Keratinocyte (primary cell): ENCODE measurements around the gene NCOA3.

Experiments
- EZH2 ChIP-seq: IDR thresholded peaks from one replicate; pipeline ENCODE4 v1.6.1; 2012; ENCODE audit warnings: inconsistent platforms, mild to moderate bottlenecking, low read length, moderate library complexity
- TF ChIP-seq, protein P1 (sequence below), 3 experiments: IDR thresholded peaks in 1 of 3; conservative IDR thresholded peaks in 1 of 3; optimal IDR thresholded peaks in 1 of 3; 2 replicates in 2 of 3; 3 replicates in 1 of 3; pipeline versions ENCODE3 to v1.5.1; 2011; ENCODE audit warnings: low read length in 3 of 3, mild to moderate bottlenecking in 3 of 3, moderate library complexity in 2 of 3, control low read depth in 1 of 3, inconsistent platforms in 1 of 3; ENCODE audit not compliant: insufficient read depth in 2 of 3; ENCODE audit errors: extremely low read depth in 1 of 3

DNA sequence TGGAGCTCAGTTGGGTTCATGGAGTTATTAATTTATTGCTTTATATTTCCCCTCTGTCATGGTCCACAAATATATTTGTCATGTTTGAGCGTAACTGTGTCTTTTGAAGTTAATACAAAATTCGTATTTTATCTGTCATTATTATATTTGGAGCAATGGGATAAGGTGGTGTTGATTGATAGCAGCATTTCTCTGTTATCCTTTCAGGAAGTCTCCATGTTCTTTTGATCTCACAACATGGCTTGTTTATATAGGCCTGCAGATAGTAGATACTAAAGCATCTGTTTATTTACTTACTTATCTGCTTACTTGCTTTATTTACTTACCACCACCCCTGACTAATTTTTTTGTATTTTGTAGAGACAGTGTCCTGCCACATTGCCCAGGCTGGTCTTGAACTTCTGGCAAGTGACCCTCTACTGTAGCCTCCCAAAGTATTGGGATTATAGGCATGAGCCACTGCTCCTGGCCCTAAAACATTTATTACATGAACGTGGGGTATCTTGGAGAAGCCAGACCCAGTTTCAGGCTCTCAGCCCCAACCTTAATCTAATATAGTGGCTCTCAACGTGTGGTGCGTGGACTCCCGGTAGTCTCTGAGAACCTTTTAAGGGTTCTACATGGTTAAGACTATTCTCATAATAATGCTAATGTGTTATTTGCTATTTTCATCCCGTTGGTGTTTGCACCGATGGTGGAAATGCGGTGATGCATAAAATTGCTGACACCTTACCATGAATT lies 104.2 kb downstream of the NCOA3 start:
- TF ChIP-seq, protein P1, sequence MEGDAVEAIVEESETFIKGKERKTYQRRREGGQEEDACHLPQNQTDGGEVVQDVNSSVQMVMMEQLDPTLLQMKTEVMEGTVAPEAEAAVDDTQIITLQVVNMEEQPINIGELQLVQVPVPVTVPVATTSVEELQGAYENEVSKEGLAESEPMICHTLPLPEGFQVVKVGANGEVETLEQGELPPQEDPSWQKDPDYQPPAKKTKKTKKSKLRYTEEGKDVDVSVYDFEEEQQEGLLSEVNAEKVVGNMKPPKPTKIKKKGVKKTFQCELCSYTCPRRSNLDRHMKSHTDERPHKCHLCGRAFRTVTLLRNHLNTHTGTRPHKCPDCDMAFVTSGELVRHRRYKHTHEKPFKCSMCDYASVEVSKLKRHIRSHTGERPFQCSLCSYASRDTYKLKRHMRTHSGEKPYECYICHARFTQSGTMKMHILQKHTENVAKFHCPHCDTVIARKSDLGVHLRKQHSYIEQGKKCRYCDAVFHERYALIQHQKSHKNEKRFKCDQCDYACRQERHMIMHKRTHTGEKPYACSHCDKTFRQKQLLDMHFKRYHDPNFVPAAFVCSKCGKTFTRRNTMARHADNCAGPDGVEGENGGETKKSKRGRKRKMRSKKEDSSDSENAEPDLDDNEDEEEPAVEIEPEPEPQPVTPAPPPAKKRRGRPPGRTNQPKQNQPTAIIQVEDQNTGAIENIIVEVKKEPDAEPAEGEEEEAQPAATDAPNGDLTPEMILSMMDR (optimal IDR thresholded peaks at IDR 0.05 in 1 of 3, IDR thresholded peaks at IDR 0.05 in 1 of 3, conservative IDR thresholded peaks at IDR 0.05 in 1 of 3; ENCODE audit: extremely low read depth in 1 of 3, insufficient read depth in 2 of 3, low read length in 3 of 3) = no peak
- TF ChIP-seq EZH2 = no peak
